LNCaP clone FGC (cell line): Measurements from ENCODE around the gene TUBB.

Experiments
- DNase-seq: peaks from one replicate; pipeline ENCODE4 v3.0.0-alpha.2; 2011; ENCODE audit warnings: low read depth
- H3K4me3 ChIP-seq: 2 replicates; pipeline ENCODE4 v1.5.1; 2011; ENCODE audit warnings: mild to moderate bottlenecking, low read depth, low read length, control low read depth
- TF ChIP-seq, protein P1 (sequence below): IDR thresholded peaks from 2 replicates; pipeline ENCODE4 v1.5.1; 2012; ENCODE audit warnings: mild to moderate bottlenecking; ENCODE audit not compliant: control insufficient read depth, insufficient read depth; ENCODE audit errors: extremely low read depth

TUBB gene

GRCh38 chr6:30769088-30769852, 49.1 kb downstream of the TUBB start:
- TF ChIP-seq, protein P1, sequence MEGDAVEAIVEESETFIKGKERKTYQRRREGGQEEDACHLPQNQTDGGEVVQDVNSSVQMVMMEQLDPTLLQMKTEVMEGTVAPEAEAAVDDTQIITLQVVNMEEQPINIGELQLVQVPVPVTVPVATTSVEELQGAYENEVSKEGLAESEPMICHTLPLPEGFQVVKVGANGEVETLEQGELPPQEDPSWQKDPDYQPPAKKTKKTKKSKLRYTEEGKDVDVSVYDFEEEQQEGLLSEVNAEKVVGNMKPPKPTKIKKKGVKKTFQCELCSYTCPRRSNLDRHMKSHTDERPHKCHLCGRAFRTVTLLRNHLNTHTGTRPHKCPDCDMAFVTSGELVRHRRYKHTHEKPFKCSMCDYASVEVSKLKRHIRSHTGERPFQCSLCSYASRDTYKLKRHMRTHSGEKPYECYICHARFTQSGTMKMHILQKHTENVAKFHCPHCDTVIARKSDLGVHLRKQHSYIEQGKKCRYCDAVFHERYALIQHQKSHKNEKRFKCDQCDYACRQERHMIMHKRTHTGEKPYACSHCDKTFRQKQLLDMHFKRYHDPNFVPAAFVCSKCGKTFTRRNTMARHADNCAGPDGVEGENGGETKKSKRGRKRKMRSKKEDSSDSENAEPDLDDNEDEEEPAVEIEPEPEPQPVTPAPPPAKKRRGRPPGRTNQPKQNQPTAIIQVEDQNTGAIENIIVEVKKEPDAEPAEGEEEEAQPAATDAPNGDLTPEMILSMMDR = no peak
- DNase-seq = no peak
- no peak overlapping the region for H3K4me3 ChIP-seq

- DNase-seq = no peak
- no peak overlapping the region for H3K4me3 ChIP-seq
- TF ChIP-seq, protein P1 = no peak
Measured at GRCh38 chr6:30769853-30770524, 49.8 kb downstream of the TUBB start.

GRCh38 chr6:30770592-30770991, 50.4 kb downstream of the TUBB start:
- DNase-seq = no peak
- H3K4me3 ChIP-seq = no peak overlapping the region
- TF ChIP-seq, protein P1 = no peak

GRCh38 chr6:30774701-30775100, 54.5 kb downstream of the TUBB start:
- DNase-seq = no peak
- TF ChIP-seq, protein P1 = no peak
- no peak overlapping the region for H3K4me3 ChIP-seq
